CD4-positive, alpha-beta T cell (primary cell): ENCODE measurements around the gene PLCH2. TPM values are rescaled to one million over a fixed set of nuclear protein-coding genes. Genes with fewer than 3 reads are reported as not detected.

ENCODE experiments used
- ATAC-seq: fragments of 200-7000 bp; cut with Tn5 transposase; one replicate; pipeline ENCODE4 v1.10.0; 2022; ENCODE audit warnings: mild to moderate bottlenecking; ENCODE audit not compliant: poor library complexity
- CTCF ChIA-PET: fragments of 350-600 bp; sonication (Branson Sonifier 250); formaldehyde crosslinking; loops from one replicate; lab custom pipeline; 2021; ENCODE audit warnings: antibody characterized with exemption, inconsistent platforms; lab: Charles Lee
- POLR2A ChIA-PET: fragments of 350-600 bp; sonication (Branson Sonifier 250); formaldehyde crosslinking; loops from one replicate; lab custom pipeline; 2021; ENCODE audit warnings: antibody characterized with exemption, inconsistent platforms; lab: Charles Lee
- DNase-seq, 14 experiments: peaks; one replicate each; pipeline ENCODE4 v3.0.0-alpha.2; 2013 to 2020; ENCODE audit warnings: mixed read lengths in 2 of 14
- H3K27ac ChIP-seq, 2 donors: one replicate each; pipeline versions ENCODE4 v1.5.1 to v1.7.0; 2013; ENCODE audit warnings: low read length in 2 of 2, low read depth in 1 of 2, mild to moderate bottlenecking in 1 of 2
- H3K27me3 ChIP-seq, 2 experiments: 1 replicate in 1 of 2; 2 replicates in 1 of 2; pipeline versions ENCODE4 v1.6.1 to v1.7.0; 2013; ENCODE audit warnings: low read length in 2 of 2, control low read depth in 1 of 2, mild to moderate bottlenecking in 1 of 2, moderate library complexity in 1 of 2; ENCODE audit not compliant: insufficient read depth in 2 of 2, control insufficient read depth in 1 of 2
- H3K36me3 ChIP-seq: one replicate; pipeline ENCODE4 v1.6.1; 2013; ENCODE audit warnings: low read length, control low read depth; ENCODE audit not compliant: insufficient read depth
- H3K4me1 ChIP-seq: one replicate; pipeline ENCODE4 v1.6.1; 2013; ENCODE audit warnings: low read length, control low read depth; ENCODE audit not compliant: insufficient read depth
- H3K4me3 ChIP-seq: one replicate; pipeline ENCODE4 v1.5.1; 2013; ENCODE audit warnings: mild to moderate bottlenecking, low read length, moderate library complexity
- H3K9me3 ChIP-seq, 2 experiments: 1 replicate in 1 of 2; 2 replicates in 1 of 2; pipeline versions ENCODE4 v1.6.1 to v1.7.0; 2013; ENCODE audit warnings: low read length in 2 of 2, mild to moderate bottlenecking in 2 of 2, control low read depth in 1 of 2, moderate library complexity in 1 of 2; ENCODE audit not compliant: control insufficient read depth in 1 of 2, insufficient read depth in 1 of 2
- H3K27ac Mint-ChIP-seq: one replicate; pipeline ENCODE4 v1.8.0; 2020; ENCODE audit warnings: mixed read lengths
- H3K27me3 Mint-ChIP-seq: one replicate; pipeline ENCODE4 v1.8.0; 2021; ENCODE audit warnings: mixed read lengths
- H3K36me3 Mint-ChIP-seq: one replicate; pipeline ENCODE4 v1.8.0; 2021; ENCODE audit warnings: low read depth, mixed read lengths
- H3K4me1 Mint-ChIP-seq: one replicate; pipeline ENCODE4 v1.8.0; 2021; ENCODE audit warnings: low read depth, mixed read lengths
- H3K4me3 Mint-ChIP-seq: one replicate; pipeline ENCODE4 v1.8.0; 2020; ENCODE audit warnings: mild to moderate bottlenecking, mixed read lengths
- H3K9me3 Mint-ChIP-seq: one replicate; pipeline ENCODE4 v1.8.0; 2020; ENCODE audit warnings: mixed read lengths
- CTCF ChIP-seq: fragments of 200-600 bp; IDR thresholded peaks from one replicate; pipeline ENCODE4 v1.8.0; 2022; ENCODE audit warnings: antibody characterized with exemption, mild to moderate bottlenecking
- intact Hi-C, 2 experiments: fragments of 100-400 bp; cut with DNase I in 1 of 2; cut with micrococcal nuclease in 1 of 2; formaldehyde crosslinking; loops; one replicate each; pipeline versions ENCODE4 v1.15.1 to v1.9.0; 2023 to 2025; cut with DNase I, micrococcal nuclease
- total RNA-seq, 174 experiments: library from RNA in 2 of 174; stranded (reverse) in 2 of 174; gene quantifications; one replicate each; pipeline ENCODE4 v1.2.3 and lab custom pipeline; 2021 to 2026

PLCH2 gene
- total RNA-seq, 2 experiments from 2014 or later: 47.6 to 48.1 TPM

GRCh38 chr1:2512862-2513421 is 36.9 kb downstream of the PLCH2 start:
- Mint-ChIP-seq H3K27ac (no peak overlapping the region), H3K4me3 (no peak overlapping the region), H3K4me1 (no peaks in the 10 kb centered on the region), H3K27me3 (no peaks in the 10 kb centered on the region), H3K36me3 (peaks cover 70% of the 10 kb centered on the region), H3K9me3 (no peaks in the 10 kb centered on the region)
- H3K9me3 ChIP-seq: no peaks in the 10 kb centered on the region
- no peak for TF ChIP-seq CTCF
- H3K36me3 ChIP-seq: peaks cover 93% of the 10 kb centered on the region
- no peaks in the 10 kb centered on the region for H3K4me1 ChIP-seq
- CTCF ChIA-PET: no interaction called here
- intact Hi-C loops: no loop called here
- no peak for ATAC-seq
- POLR2A ChIA-PET: no interaction called here
- no peaks in the 10 kb centered on the region for H3K27me3 ChIP-seq
- no peak overlapping the region for H3K27ac ChIP-seq
- no peak overlapping the region for H3K4me3 ChIP-seq
- no peak for DNase-seq

GRCh38 chr1:2513939-2514652 is 38.0 kb downstream of the PLCH2 start:
- Histone ChIP-seq H3K4me1 (no peaks in the 10 kb centered on the region), H3K9me3 (no peaks in the 10 kb centered on the region), H3K36me3 (peaks cover 96% of the 10 kb centered on the region), H3K27ac (no peak overlapping the region), H3K4me3 (no peak overlapping the region), H3K27me3 (no peaks in the 10 kb centered on the region)
- Mint-ChIP-seq H3K27ac (no peak overlapping the region), H3K9me3 (no peaks in the 10 kb centered on the region), H3K4me3 (no peak overlapping the region), H3K27me3 (no peaks in the 10 kb centered on the region), H3K4me1 (no peaks in the 10 kb centered on the region), H3K36me3 (peaks cover 69% of the 10 kb centered on the region)
- no peak for TF ChIP-seq CTCF
- DNase-seq (no peak), ATAC-seq (no peak)
- POLR2A ChIA-PET: no interaction called here
- CTCF ChIA-PET: no interaction called here
- intact Hi-C loops: no loop called here

- ChIA-PET POLR2A (no interaction called here), CTCF (no interaction called here)
- no peak for TF ChIP-seq CTCF
- Histone ChIP-seq H3K4me3 (no peak overlapping the region), H3K4me1 (no peaks in the 10 kb centered on the region), H3K36me3 (peaks cover 96% of the 10 kb centered on the region), H3K27ac (no peak overlapping the region), H3K9me3 (no peaks in the 10 kb centered on the region), H3K27me3 (no peaks in the 10 kb centered on the region)
- Mint-ChIP-seq H3K4me1 (no peaks in the 10 kb centered on the region), H3K27me3 (no peaks in the 10 kb centered on the region), H3K36me3 (peaks cover 63% of the 10 kb centered on the region), H3K9me3 (no peaks in the 10 kb centered on the region), H3K27ac (no peak overlapping the region), H3K4me3 (no peak overlapping the region)
- DNase-seq: no peak
- no peak for ATAC-seq
- intact Hi-C loops: no loop called here
These were observed 39.0 kb downstream of the PLCH2 start for GRCh38 chr1:2514863-2515762.
